GM18517 (cell line): ENCODE results near the gene GLIPR2.
"Not testable (repeated sequence)": the region's sequence is repeated elsewhere in the genome, so short reads cannot be mapped to it uniquely, and the experiment has no call there.

Source experiments
- ATAC-seq: cut with Tn5 transposase; IDR thresholded peaks from one replicate; pipeline ENCODE4 v1.9.1; 2021; ENCODE audit warnings: mild to moderate bottlenecking, moderate library complexity; ENCODE audit not compliant: unreplicated experiment

Gene GLIPR2, protein sequence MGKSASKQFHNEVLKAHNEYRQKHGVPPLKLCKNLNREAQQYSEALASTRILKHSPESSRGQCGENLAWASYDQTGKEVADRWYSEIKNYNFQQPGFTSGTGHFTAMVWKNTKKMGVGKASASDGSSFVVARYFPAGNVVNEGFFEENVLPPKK

DNA sequence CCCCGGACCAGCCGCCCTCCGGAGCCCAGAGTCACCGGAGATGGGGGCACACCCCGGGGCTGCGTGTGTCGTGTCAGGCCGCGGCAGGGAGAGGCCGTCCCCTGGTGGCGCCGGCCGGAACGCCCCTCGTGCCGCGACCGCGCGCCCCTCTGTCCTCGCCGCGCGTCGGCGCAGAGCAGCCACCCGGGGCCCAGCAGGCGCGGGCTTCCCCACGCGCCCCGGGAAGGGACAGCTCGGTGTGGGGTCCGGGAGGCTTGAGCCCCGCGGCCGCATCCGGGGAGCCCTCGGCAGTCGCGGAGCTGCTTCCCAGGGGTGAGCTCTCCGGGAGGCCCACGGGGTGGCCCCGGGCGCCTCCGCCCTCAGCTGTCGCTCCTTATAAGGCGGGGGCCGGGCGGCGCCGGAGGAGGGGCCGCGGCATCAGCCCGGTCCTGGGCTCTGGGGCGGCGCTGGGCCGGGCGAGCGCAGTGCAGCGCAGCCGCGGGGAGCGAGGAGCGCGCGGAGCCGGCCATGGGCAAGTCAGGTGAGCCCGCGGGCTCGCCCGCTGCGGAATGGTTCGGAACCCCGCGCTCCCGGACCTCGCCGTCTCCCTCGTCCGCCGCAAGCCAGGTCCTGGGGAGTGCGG lies at the start of gene GLIPR2:
GLIPR2 (plus strand) TSS at position 462 of the 622 bp plus-strand sequence; CDS start at position 508, 46 bp downstream.
- ATAC-seq = peak; percentile 85

DNA sequence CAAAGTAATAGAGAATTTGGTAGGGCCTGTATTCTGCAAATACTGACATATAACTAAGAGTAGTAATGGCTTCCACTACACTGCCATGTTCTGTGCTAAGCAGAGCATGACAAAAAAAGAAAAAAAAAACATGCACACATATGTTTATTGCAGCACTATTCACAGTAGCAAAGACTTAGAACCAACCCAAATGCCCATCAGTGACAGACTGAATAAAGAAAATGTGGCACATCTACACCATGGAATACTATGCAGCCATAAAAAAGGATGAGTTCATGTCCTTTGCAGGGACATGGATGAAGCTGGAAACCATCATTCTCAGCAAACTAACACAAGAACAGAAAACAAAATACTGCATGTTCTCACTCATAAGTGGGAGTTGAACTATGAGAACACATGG lies 49.5 kb upstream of the GLIPR2 start:
- not testable (repeated sequence) for ATAC-seq

DNA sequence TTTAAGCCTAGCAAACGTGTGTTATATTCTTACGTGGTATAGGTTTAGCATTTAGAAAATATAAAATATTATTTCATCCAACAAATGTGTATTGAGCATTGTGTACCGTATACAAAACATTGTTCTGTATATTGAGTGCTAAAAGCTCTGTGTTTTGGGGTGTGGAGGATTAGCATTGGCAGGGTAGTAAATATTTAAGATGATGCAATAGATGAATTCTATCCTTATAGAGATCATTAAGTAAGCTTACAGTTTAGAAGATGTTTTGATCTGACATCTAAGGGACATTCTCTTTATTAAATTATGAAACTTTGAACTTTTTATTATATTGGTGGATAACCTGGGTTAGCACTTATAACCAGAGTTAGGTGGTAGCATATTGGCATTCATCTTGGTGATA lies 48.5 kb upstream of the GLIPR2 start:
- no peak for ATAC-seq

- ATAC-seq = no peak
These were observed 45.2 kb upstream of the GLIPR2 start for GRCh38 chr9:36091026-36091953.

- ATAC-seq = no peak
These were observed 44.5 kb upstream of the GLIPR2 start for GRCh38 chr9:36092014-36092413.

- ATAC-seq = peak; percentile 84
These were observed 43.9 kb upstream of the GLIPR2 start for GRCh38 chr9:36092509-36093215.

DNA sequence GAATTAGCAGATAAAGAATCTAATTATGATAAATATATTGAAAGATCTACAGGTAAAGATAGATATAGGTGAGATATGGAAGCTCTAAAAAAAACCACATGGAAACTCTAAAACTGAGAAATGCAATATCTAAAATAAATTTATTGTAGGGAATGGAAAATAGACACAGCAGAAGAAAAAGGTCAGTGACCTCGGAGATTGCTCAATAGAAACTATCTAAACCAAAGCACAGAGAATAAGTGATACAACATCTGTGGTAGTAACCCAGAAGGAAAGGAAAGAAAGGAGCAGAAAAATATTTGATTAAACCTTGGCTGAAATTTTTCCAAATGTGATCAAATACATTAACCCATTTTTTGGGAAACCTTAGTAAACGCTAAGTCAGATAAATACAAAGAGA lies 43.1 kb upstream of the GLIPR2 start:
- ATAC-seq = no peak

- no peak for ATAC-seq
These were observed 36.8 kb upstream of the GLIPR2 start for GRCh38 chr9:36099718-36100117.

DNA sequence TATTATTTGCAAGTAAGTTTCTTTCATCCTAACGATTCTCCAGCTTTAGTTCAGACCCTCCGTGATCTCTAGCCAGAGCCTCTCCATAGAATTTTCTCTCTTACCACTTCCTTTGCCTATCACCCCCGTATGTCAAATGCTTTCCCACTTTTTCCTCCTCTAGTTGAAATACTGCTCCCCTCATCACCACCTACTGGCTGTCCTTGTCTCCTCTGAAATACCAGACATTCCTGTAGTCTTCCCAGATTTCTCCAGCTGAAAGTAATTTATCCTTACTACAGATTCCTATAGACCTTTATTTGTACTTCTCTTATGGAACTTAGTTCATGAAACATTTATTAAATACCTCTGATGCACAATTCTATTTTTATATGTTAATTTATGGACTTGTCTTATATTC lies 36.0 kb upstream of the GLIPR2 start:
- ATAC-seq = no peak

DNA sequence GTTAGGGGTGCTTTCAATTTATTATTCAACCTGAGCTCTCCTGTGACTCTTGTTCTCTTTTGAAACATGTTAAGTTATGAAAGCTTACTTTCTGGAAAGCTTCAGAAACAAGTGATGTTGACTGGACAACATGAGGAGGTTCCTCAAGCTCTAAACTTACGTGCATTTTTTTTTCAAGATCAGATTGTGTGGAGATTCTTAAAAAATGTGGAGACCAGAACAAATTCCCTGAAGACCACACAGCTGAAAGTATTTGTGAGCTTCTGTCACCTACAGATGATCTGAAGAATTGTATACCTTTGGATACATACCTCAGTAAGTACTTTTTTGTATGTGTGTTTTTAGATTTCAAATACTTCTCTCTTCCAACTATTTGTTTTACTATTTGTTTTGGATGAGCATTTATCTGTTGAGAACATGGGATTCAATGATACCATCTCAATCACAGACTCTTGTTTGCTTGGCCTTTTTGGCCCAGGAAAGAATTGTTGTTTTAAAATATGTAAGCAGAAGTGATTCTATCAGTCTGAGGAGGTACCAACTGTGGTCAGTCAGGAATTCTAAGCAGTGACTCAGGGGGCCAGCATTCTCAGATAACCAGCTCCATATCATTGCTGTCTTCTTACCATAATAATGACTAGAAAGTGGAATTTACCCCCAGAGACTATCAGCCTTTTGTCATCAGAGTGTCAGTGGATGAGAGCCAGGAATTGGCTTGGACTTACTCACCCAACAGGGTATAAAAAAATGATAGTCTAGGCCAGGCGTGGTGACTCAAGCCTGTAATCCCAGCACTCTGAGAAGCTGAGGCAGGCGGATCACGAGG lies 34.4 kb upstream of the GLIPR2 start:
- ATAC-seq = no peak

DNA sequence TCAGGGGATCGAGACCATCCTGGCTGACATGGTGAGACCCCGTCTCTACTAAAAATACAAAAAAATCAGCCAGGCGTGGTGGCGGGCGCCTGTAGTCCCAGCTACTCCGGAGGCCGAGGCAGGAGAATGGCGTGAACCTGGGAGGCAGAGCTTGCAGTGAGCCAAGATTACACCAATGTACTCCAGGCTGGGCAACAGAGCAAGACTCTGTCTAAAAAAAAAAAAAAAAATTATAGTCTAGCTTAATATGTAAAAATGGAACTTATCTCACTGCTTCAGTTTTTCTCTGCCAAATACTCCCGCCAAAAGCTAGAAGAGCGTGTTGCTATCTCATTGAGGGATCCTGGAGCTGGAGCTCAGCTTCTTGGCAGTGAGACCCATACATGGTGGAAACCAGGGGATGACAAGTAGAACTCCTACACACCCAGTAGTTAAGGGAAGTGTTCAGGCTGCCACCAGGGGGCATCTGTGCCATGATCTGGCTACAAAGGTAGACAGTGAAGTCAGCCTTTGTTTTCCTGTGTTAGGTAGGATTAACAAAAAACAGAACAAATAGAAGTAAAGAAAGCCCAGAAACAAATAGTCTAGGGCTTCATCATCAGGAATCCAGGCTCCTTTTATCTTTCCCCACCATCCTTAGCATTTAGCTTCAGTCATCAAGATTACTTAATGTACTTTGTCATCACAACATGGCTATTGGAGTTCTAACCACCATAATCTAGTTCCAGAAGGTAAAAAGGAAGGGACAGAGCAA lies 33.6 kb upstream of the GLIPR2 start:
- peak; percentile 63 for ATAC-seq

GRCh38 chr9:36109071-36109470 lies 27.5 kb upstream of the GLIPR2 start:
- no peak for ATAC-seq

- ATAC-seq = no peak
These were observed 26.1 kb upstream of the GLIPR2 start for GRCh38 chr9:36110434-36110833.

DNA sequence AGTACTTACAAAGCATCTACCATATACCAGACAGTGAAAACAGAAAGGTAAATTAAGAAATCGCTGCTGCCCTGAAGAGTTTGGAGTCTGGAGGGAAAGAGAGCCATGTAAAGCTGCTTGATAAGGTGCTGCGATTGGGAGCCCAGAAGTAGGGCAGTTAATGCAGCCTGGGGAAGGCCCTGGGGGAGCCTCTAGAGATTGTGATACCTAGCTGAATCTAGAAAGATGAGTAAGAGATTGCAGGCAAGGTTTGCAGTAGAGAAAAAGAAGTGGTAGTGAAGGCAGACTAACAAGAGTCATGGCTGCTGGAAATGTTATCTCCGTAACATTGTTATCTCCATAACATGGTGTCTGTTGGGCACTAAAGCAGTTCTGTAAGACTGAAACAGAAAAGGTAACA lies 24.0 kb upstream of the GLIPR2 start:
- no peak for ATAC-seq

DNA sequence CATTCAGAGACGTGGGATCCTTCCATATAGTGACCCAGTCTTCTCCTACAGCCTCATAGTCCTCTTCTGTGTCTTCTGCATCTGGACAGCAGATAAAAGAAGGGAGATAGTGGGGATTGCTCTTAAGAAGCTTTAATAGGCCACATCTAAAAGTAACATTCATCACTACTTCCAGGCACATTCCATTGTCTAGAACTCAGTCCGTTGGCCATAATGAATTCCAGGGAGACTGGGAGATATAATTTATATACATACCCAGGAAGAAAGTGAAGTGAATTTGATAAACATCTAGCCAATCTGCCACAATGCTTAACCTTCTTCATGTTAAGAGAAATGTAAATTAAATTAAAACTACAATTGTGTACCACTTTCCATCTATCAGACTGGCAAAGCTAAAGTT lies 22.5 kb upstream of the GLIPR2 start:
- ATAC-seq = no peak

DNA sequence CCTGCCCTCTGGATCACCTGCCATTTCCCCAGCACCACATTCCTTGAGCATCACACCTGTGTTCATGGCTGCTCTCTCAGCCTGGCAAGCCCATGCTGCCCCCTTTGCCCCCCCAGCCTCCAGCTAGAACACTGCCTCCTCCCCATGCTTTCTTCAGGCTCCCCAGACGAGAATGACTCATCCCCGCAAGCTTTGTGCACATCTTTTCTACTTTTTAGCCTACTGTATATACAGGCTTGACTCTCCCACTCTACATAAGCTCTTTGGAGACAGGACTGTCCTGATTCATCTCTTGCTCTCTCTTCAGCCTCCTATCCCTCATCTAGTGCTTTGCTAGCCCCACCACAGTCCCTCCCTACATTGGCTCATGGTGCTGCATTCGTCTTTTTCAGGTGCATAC lies 19.9 kb upstream of the GLIPR2 start:
- ATAC-seq = no peak

- ATAC-seq = no peak
These were observed 18.3 kb upstream of the GLIPR2 start for GRCh38 chr9:36118201-36118600.

DNA sequence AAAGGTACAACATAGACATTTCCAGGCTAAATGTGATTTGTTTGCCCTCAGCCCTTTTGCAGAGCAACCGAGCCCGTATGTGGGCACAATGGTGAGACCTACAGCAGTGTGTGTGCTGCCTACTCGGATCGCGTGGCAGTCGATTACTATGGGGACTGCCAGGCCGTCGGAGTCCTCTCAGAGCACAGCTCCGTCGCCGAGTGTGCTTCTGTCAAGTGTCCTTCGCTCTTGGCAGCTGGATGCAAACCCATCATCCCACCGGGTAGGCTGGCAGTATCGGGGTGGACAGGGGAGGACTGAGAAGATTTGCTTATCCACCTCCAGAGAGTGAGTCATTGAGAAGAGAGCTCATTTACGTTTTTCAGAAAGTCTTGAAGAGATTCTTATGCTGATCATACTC lies 17.8 kb upstream of the GLIPR2 start:
- no peak for ATAC-seq

- no peak for ATAC-seq
These were observed 17.1 kb upstream of the GLIPR2 start for GRCh38 chr9:36119476-36119875.

DNA sequence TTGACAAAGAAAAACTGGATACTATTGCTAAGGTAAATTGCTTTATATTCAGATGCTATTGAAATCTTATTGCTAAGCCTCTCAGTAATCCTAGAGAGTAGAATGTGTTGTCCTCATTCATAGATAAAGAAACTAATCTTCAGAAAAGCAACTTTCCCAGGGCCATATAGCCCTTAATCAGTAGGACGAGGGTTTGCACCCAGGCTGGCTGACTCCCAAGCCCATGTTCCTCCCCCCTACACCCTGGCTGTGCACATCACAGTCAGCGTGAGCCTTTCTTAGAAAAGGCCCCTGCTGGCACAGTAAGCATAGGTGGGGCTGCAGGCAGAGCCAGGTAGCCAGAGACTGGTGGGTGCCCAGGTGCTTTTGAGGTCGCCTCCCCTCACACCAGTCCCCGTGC lies 15.8 kb upstream of the GLIPR2 start:
- no peak for ATAC-seq
